Mesendoderm (in vitro differentiated cells): Measurements from ENCODE around the gene SNPH.

ENCODE experiments used
- DNase-seq: peaks from one replicate; pipeline ENCODE4 v3.0.0; 2013
- H2AK5ac ChIP-seq: 2 replicates; pipeline ENCODE4 v1.6.1; 2013; ENCODE audit warnings: low read length, inconsistent platforms
- H2BK120ac ChIP-seq: 2 replicates; pipeline ENCODE4 v1.6.1; 2013; ENCODE audit warnings: low read depth, mild to moderate bottlenecking, low read length, moderate library complexity, mixed read lengths
- H2BK15ac ChIP-seq: replicated peaks from 2 replicates; pipeline ENCODE4 v1.6.1; 2013; ENCODE audit warnings: low read depth, mild to moderate bottlenecking, moderate library complexity
- H2BK5ac ChIP-seq: 2 replicates; pipeline ENCODE4 v1.6.1; 2013; ENCODE audit warnings: low read length, inconsistent platforms
- H3K18ac ChIP-seq: 2 replicates; pipeline ENCODE4 v1.6.1; 2013; ENCODE audit warnings: mild to moderate bottlenecking, low read length, mixed read lengths
- H3K23ac ChIP-seq: one replicate; pipeline ENCODE4 v1.6.1; 2013; ENCODE audit warnings: low read length
- H3K27ac ChIP-seq: 2 replicates; pipeline ENCODE4 v1.5.1; 2013; ENCODE audit warnings: low read depth, mild to moderate bottlenecking, inconsistent platforms, low read length, moderate library complexity
- H3K27me3 ChIP-seq: 2 replicates; pipeline ENCODE4 v1.6.1; 2013; ENCODE audit warnings: low read length, control low read depth, mild to moderate bottlenecking, inconsistent platforms; ENCODE audit not compliant: insufficient read depth, poor library complexity
- H3K36me3 ChIP-seq: 2 replicates; pipeline ENCODE4 v1.6.1; 2013; ENCODE audit warnings: low read length, inconsistent platforms; ENCODE audit not compliant: control insufficient read depth, insufficient read depth
- H3K4ac ChIP-seq: one replicate; pipeline ENCODE4 v1.6.1; 2013; ENCODE audit warnings: low read depth, mild to moderate bottlenecking, low read length, moderate library complexity
- H3K4me1 ChIP-seq: 2 replicates; pipeline ENCODE4 v1.6.1; 2013; ENCODE audit warnings: low read depth, low read length, inconsistent platforms; ENCODE audit not compliant: control insufficient read depth
- H3K4me2 ChIP-seq: 2 replicates; pipeline ENCODE4 v1.6.1; 2013; ENCODE audit warnings: low read length
- H3K4me3 ChIP-seq: 2 replicates; pipeline ENCODE4 v1.5.1; 2013; ENCODE audit warnings: mild to moderate bottlenecking, low read length
- H3K56ac ChIP-seq: one replicate; pipeline ENCODE4 v1.6.1; 2013; ENCODE audit warnings: low read length
- H3K79me1 ChIP-seq: 2 replicates; pipeline ENCODE4 v1.6.1; 2013; ENCODE audit warnings: low read length, inconsistent platforms
- H3K79me2 ChIP-seq: 2 replicates; pipeline ENCODE4 v1.6.1; 2013; ENCODE audit warnings: mild to moderate bottlenecking, low read length; ENCODE audit not compliant: control insufficient read depth, insufficient read depth
- H3K9ac ChIP-seq: 2 replicates; pipeline ENCODE4 v1.6.1; 2013; ENCODE audit warnings: low read length, inconsistent platforms
- H4K5ac ChIP-seq: one replicate; pipeline ENCODE4 v1.6.1; 2013; ENCODE audit warnings: low read length
- H4K8ac ChIP-seq: one replicate; pipeline ENCODE4 v1.6.1; 2013; ENCODE audit warnings: low read depth, mild to moderate bottlenecking, control low read depth, low read length, moderate library complexity
- WGBS: extraction: QIAGEN DNeasy Blood & Tissue Kit; methylation state at CpG from one replicate; pipeline ENCODE4 v1.1.7; 2013; ENCODE audit warnings: low lambda C conversion rate, missing lambda C conversion rate; ENCODE audit not compliant: insufficient coverage; ENCODE audit errors: extremely low coverage; 5-methylcytosine and 5-hydroxymethylcytosine counted together

The SNPH gene

DNA sequence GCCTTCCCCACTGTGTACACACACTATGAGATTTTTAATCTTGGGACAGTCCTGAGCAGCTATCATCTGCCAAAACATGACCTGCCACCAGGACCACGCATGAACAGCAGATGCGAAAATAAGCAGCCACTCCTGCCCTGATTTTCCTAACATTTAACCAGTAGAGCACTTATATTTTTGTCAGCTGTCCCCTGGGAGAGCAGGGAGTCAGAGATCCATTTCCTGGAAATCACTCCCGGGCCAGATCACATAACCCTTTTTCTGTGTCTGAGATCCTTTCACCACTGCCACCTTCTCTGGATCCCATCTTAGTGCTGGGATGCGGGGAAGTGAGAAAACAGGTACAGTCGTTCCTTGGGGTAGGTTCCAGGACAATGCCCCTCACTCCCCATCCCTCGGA is 57.2 kb downstream of the SNPH start:
- H3K23ac ChIP-seq = no peak overlapping the region
- WGBS = no CpG with 5 or more reads among the region's 6 CpGs
- H3K9ac ChIP-seq = no peak overlapping the region
- no peak overlapping the region for H2BK120ac ChIP-seq
- H3K27ac ChIP-seq = no peak overlapping the region
- peaks cover 20% of the 10 kb centered on the region for H3K79me1 ChIP-seq
- no peak overlapping the region for H3K4ac ChIP-seq
- no peak overlapping the region for H2AK5ac ChIP-seq
- peaks cover 16% of the 10 kb centered on the region for H3K79me2 ChIP-seq
- H3K27me3 ChIP-seq = no peaks in the 10 kb centered on the region
- H2BK15ac ChIP-seq = no peak overlapping the region
- no peak overlapping the region for H4K8ac ChIP-seq
- no peak for DNase-seq
- peaks cover 5% of the 10 kb centered on the region for H3K4me1 ChIP-seq
- H3K18ac ChIP-seq = no peak overlapping the region
- no peaks in the 10 kb centered on the region for H3K36me3 ChIP-seq
- H3K4me3 ChIP-seq = no peak overlapping the region
- H3K4me2 ChIP-seq = no peak overlapping the region
- no peak overlapping the region for H2BK5ac ChIP-seq
- H3K56ac ChIP-seq = no peak overlapping the region
- H4K5ac ChIP-seq = no peak overlapping the region

GRCh38 chr20:1323830-1324597 is 57.9 kb downstream of the SNPH start:
- H2BK15ac ChIP-seq = no peak overlapping the region

GRCh38 chr20:1324598-1325172 is 58.6 kb downstream of the SNPH start:
- no peak overlapping the region for H4K5ac ChIP-seq
- H3K4me3 ChIP-seq = peak overlapping the region; percentile 38
- H2AK5ac ChIP-seq = no peak overlapping the region
- H3K4me1 ChIP-seq = peaks cover 5% of the 10 kb centered on the region
- H3K27ac ChIP-seq = no peak overlapping the region
- H3K18ac ChIP-seq = no peak overlapping the region
- no peak overlapping the region for H3K23ac ChIP-seq
- peak overlapping the region; percentile 56 for H3K9ac ChIP-seq
- peak overlapping the region; percentile 61 for H3K56ac ChIP-seq
- peaks cover 26% of the 10 kb centered on the region for H3K79me2 ChIP-seq
- peaks cover 29% of the 10 kb centered on the region for H3K79me1 ChIP-seq
- H3K4ac ChIP-seq = no peak overlapping the region
- H3K36me3 ChIP-seq = no peaks in the 10 kb centered on the region
- no CpG with 5 or more reads among the region's 15 CpGs for WGBS
- H2BK120ac ChIP-seq = no peak overlapping the region
- no peak overlapping the region for H4K8ac ChIP-seq
- H3K27me3 ChIP-seq = no peaks in the 10 kb centered on the region
- no peak overlapping the region for H2BK5ac ChIP-seq
- DNase-seq = no peak
- H2BK15ac ChIP-seq = no peak overlapping the region
- H3K4me2 ChIP-seq = peak overlapping the region; percentile 84

More at GRCh38 chr20:1323830-1324597, 57.9 kb downstream of the SNPH start:
- Histone ChIP-seq H2BK120ac (no peak overlapping the region), H3K79me2 (peaks cover 22% of the 10 kb centered on the region), H3K4me3 (no peak overlapping the region), H3K27me3 (no peaks in the 10 kb centered on the region), H3K56ac (no peak overlapping the region), H3K9ac (no peak overlapping the region), H3K4me2 (no peak overlapping the region), H4K5ac (no peak overlapping the region), H3K79me1 (peaks cover 25% of the 10 kb centered on the region), H2AK5ac (no peak overlapping the region), H3K27ac (no peak overlapping the region), H3K4me1 (peaks cover 5% of the 10 kb centered on the region), H3K18ac (no peak overlapping the region), H3K36me3 (no peaks in the 10 kb centered on the region), H3K23ac (no peak overlapping the region), H4K8ac (no peak overlapping the region), H3K4ac (no peak overlapping the region), H2BK5ac (no peak overlapping the region)
- DNase-seq = no peak
- WGBS = no CpG with 5 or more reads among the region's 12 CpGs

DNA sequence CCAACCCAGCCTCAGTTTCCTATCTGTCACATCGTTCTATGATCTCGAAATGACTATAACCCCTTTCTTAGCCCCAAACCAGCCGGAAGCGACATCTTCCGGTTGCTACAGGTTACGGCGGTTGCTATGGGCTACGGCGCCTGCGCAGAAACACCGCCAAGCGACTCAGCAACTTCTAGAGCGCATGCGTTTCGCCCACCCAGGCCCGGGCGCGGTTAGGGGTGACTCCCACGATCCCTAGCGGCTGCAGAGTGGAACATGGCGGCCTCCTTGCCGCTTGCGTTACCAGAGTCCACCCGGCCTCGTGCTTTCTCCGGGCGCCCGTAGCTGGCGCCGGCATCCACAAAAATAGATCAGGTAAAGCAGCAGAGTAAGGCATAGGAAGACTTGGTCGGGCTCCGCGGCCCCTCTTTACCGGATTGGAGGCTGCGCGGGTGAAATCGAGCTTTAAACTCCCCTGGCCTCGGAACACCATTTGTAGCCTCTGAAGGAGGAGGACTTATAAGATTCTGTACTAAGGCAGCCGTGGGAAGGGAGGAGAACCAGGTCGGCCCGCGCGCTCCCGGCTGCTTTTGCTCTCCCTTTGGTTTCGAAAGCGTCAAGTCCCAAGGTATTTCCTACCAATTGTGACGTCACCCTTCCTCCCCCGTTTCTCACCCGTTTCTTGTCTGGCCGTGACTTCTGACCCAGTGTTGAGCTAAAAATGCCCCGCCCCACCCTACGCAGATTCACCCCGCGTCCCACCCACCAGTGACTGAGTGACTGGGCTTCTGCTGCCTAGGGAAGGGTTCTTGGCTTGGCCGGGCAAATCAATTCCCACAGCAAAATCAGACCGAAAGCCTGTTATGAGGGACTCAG is 59.3 kb downstream of the SNPH start:
- H4K8ac ChIP-seq = peak overlapping the region; percentile 90
- no peaks in the 10 kb centered on the region for H3K27me3 ChIP-seq
- peaks cover 33% of the 10 kb centered on the region for H3K79me1 ChIP-seq
- H4K5ac ChIP-seq = no peak overlapping the region
- H3K27ac ChIP-seq = no peak overlapping the region
- no peak overlapping the region for H2BK120ac ChIP-seq
- H3K4me3 ChIP-seq = peak overlapping the region; percentile 90
- H3K23ac ChIP-seq = peak overlapping the region; percentile 37
- peak overlapping the region; percentile 57 for H3K4ac ChIP-seq
- H3K18ac ChIP-seq = peak overlapping the region; percentile 86
- peaks cover 5% of the 10 kb centered on the region for H3K4me1 ChIP-seq
- H2BK5ac ChIP-seq = peak overlapping the region; percentile 62
- H3K9ac ChIP-seq = peak overlapping the region; percentile 96
- H3K56ac ChIP-seq = peak overlapping the region; percentile 88
- H3K36me3 ChIP-seq = no peaks in the 10 kb centered on the region
- H3K4me2 ChIP-seq = peak overlapping the region; percentile 92
- peaks cover 27% of the 10 kb centered on the region for H3K79me2 ChIP-seq
- no peak overlapping the region for H2BK15ac ChIP-seq
- no CpG with 5 or more reads among the region's 56 CpGs for WGBS
- DNase-seq = peak; percentile 97
- H2AK5ac ChIP-seq = peak overlapping the region; percentile 65

GRCh38 chr20:1326031-1326930 is 60.2 kb downstream of the SNPH start:
- H3K4me3 ChIP-seq = peak overlapping the region; percentile 90
- peak overlapping the region; percentile 92 for H3K4me2 ChIP-seq
- no peak overlapping the region for H3K4ac ChIP-seq
- H2BK5ac ChIP-seq = peak overlapping the region; percentile 62
- H2BK120ac ChIP-seq = no peak overlapping the region
- H2BK15ac ChIP-seq = no peak overlapping the region
- H4K8ac ChIP-seq = no peak overlapping the region
- H3K23ac ChIP-seq = peak overlapping the region; percentile 37
- WGBS = no CpG with 5 or more reads among the region's 10 CpGs
- no peak overlapping the region for H3K18ac ChIP-seq
- no peak for DNase-seq
- no peaks in the 10 kb centered on the region for H3K27me3 ChIP-seq
- H3K9ac ChIP-seq = peak overlapping the region; percentile 96
- H2AK5ac ChIP-seq = peak overlapping the region; percentile 65
- no peak overlapping the region for H3K27ac ChIP-seq
- peak overlapping the region; percentile 88 for H3K56ac ChIP-seq
- peaks cover 40% of the 10 kb centered on the region for H3K79me1 ChIP-seq
- H3K79me2 ChIP-seq = peaks cover 28% of the 10 kb centered on the region
- H3K4me1 ChIP-seq = peaks cover 5% of the 10 kb centered on the region
- no peak overlapping the region for H4K5ac ChIP-seq
- no peaks in the 10 kb centered on the region for H3K36me3 ChIP-seq
